ENCODE measurements around the gene SAXO1. TPM values are rescaled to one million over a fixed set of nuclear protein-coding genes. Genes with fewer than 3 reads are reported as not detected.
A peak's percentile ranks its signal among the peaks of the same experiment; 100 is the strongest.
"Not testable (repeated sequence)": the region's sequence is repeated elsewhere in the genome, so short reads cannot be mapped to it uniquely, and the experiment has no call there.

SAXO1 gene
- total RNA-seq, 1 donor from 2014 or later = under 0.01 TPM

- no peak for DNase-seq
Measured at GRCh38 chr9:18999173-18999785, 33.7 kb downstream of the SAXO1 start.

- no peak for DNase-seq
Measured at GRCh38 chr9:18997151-18997550, 35.9 kb downstream of the SAXO1 start.

- no peak for DNase-seq
Measured at GRCh38 chr9:18996211-18996610, 36.8 kb downstream of the SAXO1 start.

- peak; percentile 44 for DNase-seq
Measured at GRCh38 chr9:18994263-18994916, 38.6 kb downstream of the SAXO1 start.

GRCh38 chr9:18991197-18991596 lies 41.8 kb downstream of the SAXO1 start:
- not testable (repeated sequence) for DNase-seq

- DNase-seq = no peak
Measured at GRCh38 chr9:18990494-18990893, 42.5 kb downstream of the SAXO1 start.

- no peak for DNase-seq
Measured at GRCh38 chr9:18989865-18990264, 43.1 kb downstream of the SAXO1 start.

DNA sequence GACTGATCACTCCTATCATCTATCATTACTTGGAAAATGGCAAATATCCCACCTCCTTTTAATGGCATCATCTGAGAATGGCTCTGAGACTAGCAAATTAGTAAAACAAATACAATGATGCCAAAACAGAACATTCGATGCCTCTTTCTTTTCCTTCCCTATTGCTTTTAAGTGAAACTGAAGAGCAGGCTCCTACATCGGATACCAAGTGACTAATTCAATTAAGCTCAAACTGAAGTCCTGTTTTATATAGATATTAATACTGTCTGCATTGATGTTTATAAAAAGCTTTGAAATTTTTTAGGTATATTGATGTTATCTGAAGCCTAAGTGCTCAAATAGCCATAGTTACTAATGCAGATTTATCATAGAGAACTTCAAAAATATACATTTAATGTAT lies 43.9 kb downstream of the SAXO1 start:
- no peak for DNase-seq

- no peak for DNase-seq
Measured at GRCh38 chr9:18988003-18988402, 45.0 kb downstream of the SAXO1 start.

DNA sequence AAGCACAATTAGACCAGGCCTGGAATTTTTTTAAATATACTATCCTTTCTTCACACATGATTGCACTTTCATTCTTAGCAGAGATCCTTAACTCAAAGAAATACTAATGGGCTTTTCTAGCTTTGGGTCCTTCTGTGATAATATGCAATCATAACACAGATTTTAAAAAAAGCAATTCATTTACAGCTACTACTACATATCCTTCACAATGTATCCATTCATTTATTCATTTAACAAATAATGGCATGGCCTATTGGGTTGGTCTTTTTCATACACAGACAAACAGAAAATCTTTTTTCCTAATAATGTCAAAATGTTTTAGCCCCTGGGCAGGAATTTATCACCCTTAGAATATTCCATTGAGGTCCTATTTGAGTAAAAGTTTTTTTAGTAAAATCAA lies 47.0 kb downstream of the SAXO1 start:
- DNase-seq = no peak

DNA sequence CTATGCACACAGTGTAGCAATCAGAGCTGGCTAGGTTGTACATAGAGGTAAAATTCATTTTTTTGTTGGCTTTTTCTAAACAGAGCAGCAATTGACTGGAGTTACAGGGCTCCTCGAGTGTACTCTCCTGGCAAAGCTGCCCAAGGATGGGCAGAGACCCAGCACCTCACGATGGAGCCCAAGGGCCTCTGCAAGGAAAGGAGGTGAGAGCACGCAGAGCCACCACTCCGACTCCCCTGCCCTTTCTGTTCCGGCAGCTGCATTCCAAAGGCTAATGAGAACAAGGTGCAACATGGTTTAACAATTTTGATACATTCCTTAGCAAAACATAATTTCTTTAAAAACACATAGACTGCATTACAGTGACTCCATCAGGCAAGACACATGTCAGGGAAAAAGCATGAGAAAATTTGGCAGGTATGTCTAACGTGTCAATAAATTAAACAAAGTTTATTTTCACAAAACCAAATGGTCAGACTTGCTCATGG lies 47.5 kb downstream of the SAXO1 start:
- peak; percentile 67 for DNase-seq

- DNase-seq = no peak
Measured at GRCh38 chr9:18982262-18982620, 50.8 kb downstream of the SAXO1 start.

DNA sequence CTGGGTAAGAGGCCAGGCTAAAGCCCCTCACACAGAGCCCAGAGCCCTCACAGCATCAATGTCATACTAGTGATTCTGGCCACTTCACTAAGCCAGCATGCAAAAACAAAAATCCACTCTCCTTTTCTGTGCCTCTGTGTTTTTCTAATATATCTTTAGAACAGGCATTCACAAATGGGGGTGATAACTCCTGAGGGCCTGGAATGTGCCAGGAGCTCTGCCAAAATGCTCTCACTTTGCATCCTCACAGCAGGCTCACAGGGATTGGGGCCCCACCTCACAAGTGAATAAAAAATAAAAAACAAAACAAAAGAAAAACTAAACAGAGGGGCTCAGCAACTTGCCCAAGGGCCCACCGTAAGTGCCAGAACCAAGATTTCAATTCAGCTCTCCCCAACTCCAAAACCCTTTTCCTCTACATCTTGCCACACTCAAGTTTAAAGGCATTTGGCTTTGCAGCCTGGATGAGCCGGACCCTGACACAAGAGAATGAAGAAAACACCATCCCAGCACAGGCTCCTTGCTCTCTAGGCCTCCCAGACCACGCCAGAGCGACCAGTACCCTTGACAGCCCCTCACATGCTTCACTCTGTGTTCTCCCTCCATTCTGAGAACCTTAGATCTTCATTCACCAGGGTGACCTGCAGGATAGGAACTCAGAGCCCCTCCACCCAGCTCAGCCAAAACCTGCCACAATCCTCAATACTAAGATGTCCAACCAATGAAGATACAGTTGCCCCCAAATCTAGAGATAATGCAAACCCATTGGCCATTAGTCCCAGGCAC lies 51.3 kb downstream of the SAXO1 start:
- no peak for DNase-seq

GRCh38 chr9:18980189-18980588 lies 52.8 kb downstream of the SAXO1 start:
- DNase-seq = no peak

GRCh38 chr9:18979367-18979766 lies 53.6 kb downstream of the SAXO1 start:
- no peak for DNase-seq

GRCh38 chr9:18978188-18978587 lies 54.8 kb downstream of the SAXO1 start:
- no peak for DNase-seq

DNA sequence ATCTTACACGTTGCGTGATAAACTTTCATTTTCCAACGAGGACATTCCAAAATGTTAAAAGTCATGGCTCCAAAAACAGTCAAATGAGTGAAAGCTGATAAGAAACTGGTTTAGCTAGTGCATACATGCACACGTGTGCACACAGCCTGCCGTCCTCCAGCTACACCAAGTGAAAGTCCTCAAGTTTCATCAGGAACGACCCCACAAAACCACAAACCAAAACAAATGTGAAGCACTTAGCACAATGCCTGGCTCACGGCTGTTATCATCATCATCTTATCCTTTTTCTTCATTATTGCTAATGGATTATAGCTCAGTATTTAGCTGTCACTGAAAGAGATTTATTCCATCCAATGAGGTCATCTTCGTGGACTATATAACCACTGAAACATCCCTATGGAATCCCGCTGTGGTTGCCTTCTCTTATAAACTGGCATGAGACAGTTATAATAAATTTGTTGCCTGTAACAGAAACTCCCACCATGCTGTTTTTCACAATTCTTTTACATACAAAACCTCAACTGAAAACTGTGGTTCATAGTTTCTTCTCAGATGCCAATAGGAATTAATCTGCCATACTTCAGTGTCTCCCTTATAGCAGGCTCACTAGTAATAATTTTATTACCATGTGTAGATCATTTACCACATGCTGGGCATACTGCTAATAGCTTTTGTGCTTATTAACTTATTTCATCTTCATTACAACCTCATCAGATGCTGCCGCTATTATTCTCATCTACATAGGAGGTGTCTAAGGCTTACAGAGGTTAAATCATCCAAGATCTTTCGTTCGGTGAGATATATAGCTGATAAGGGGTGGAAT lies 56.1 kb downstream of the SAXO1 start:
- no peak for DNase-seq

DNA sequence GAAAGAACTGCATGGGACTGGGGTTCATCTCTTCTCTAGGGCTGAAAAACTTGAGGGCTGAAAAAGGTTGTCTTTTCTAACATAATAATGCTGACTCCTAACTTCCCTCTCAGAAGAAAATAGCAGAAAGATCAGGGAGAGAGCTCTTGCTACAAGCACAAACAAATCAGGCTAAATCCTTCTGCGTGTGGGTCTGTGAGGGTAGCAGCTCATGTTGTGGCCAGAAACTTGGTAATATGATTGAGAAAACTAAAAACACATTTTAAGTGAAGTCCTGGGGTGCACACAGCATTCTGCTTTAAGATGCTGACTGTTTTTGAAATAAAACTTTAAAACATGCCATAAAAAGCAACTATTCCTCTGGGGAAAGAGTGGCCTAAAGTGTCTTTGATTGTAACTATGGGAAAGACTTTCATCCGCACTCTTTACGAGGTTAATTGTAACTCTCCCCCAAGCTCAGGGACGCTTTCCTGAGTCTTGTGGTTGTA lies 56.7 kb downstream of the SAXO1 start:
- DNase-seq = no peak

DNA sequence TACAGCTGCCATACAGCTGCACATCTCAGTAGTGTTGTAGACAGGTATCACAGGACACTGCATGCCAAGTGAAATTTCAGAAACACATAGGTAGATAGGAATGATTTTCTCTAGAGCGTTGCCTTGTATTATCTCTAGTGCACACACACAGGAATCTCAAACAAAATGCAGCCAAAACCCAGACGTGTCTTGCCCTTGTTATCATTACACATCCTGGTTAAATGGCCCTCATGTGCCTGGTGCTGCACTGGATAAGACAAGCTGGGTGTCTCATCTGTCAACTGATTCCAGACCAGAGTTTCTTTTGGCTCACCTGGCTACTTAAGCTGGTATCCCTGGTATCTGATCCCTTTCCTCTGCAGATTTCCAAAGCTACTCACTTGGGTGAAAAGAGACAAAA lies 59.7 kb downstream of the SAXO1 start:
- DNase-seq = no peak

- no peak for DNase-seq
Measured at GRCh38 chr9:18972675-18973074, 60.3 kb downstream of the SAXO1 start.

GRCh38 chr9:18971909-18972308 lies 61.1 kb downstream of the SAXO1 start:
- DNase-seq = no peak

DNA sequence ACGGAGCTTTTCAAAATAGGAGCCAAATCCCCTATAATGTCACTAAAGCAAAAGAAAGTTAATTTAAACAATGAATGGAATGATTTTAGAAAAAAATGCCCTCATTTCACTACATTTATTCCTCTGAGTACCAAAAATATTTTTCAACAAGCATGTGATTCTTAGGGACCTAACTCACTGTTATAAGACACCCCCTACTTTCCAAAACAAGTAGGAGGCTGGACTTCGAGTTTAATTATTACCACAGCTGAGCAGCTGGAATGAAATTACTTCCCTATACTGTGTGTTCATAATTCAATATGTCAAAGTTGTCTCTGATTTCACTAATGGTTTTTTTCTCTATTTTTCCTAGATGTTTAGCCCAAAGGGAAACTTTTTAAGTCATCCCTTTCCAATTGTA lies 61.6 kb downstream of the SAXO1 start:
- no peak for DNase-seq
